ENCODE results near the gene PARVB.

DNA sequence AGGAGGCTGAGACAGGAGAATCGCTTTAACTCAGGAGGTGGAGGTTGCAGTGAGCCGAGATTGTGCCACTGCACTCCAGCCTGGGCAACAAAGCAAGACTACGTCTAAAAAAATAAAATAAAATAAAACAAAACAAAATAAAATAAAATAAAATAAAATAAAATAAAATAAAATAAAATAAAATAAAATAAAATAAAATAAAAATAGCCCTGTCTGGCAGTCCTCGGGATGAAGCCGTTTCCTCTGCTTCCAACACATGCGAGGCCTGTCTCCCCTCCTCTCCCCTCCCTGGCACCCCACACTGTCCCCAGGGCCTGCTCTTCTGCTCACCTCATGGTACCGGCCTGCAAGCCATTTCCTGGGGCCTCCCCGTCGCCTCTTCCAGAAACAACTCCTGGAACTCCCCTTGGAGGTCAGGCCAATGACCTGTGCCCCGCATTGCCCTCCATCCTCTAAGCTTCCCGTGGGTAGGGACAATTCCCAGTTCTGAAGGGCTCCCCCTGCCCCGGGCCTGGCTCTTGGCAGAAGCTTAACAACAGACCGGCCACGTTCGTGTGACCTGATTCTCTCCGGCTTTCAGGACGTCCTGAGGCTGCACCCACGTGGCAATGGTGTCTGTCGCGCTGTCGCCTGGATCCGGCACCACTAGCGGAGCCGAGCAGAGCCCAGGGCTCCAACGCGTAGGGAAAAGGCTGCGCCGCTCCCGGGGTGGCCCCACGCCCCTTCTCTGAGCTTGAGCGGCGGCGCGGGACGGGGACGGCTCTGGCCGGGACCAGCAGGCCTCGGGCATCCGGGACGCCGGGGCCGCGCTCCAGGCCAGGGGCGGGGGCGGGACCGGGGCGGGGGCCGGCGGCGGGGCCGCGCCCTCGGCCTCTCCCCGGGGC, 456 bp upstream of the PARVB start:
- TF ChIP-seq, protein P1, sequence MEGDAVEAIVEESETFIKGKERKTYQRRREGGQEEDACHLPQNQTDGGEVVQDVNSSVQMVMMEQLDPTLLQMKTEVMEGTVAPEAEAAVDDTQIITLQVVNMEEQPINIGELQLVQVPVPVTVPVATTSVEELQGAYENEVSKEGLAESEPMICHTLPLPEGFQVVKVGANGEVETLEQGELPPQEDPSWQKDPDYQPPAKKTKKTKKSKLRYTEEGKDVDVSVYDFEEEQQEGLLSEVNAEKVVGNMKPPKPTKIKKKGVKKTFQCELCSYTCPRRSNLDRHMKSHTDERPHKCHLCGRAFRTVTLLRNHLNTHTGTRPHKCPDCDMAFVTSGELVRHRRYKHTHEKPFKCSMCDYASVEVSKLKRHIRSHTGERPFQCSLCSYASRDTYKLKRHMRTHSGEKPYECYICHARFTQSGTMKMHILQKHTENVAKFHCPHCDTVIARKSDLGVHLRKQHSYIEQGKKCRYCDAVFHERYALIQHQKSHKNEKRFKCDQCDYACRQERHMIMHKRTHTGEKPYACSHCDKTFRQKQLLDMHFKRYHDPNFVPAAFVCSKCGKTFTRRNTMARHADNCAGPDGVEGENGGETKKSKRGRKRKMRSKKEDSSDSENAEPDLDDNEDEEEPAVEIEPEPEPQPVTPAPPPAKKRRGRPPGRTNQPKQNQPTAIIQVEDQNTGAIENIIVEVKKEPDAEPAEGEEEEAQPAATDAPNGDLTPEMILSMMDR (conservative IDR thresholded peaks at IDR 0.05): no peak
- no peak for TF ChIP-seq EZH2 (IDR thresholded peaks at IDR 0.05; ENCODE audit: low read depth)
